HTR-8/SVneo (cell line): ENCODE data around the gene COL6A1.
"Not testable (repeated sequence)": the region's sequence is repeated elsewhere in the genome, so short reads cannot be mapped to it uniquely, and the experiment has no call there.

Source experiments
- DNase-seq: peaks from one replicate; pipeline ENCODE4 v3.0.0; 2011; ENCODE audit warnings: low spot score, mixed read lengths; ENCODE audit not compliant: insufficient read length
- FAIRE-seq: peaks from 2 replicates; lab custom pipeline; 2011; peaks lifted over from hg19 to GRCh38; lab: Jason Lieb, UNC

The COL6A1 gene

DNA sequence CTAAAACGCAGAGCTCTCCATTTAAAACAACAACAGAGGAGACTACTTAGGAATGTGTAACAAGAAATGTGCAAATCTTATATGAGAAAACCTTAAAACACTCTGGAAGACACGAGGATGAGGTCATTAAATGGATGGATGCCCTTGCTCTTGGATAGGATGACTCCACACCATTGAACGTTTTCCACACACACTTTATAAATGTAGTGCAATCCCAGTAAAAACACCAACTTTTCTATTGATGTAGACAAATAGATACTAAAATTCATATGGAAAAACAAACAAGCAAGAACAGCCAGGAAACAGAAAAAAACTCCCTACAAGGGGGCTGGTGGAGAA is 18.4 kb upstream of the COL6A1 start:
- FAIRE-seq: no peak
- DNase-seq: no peak

DNA sequence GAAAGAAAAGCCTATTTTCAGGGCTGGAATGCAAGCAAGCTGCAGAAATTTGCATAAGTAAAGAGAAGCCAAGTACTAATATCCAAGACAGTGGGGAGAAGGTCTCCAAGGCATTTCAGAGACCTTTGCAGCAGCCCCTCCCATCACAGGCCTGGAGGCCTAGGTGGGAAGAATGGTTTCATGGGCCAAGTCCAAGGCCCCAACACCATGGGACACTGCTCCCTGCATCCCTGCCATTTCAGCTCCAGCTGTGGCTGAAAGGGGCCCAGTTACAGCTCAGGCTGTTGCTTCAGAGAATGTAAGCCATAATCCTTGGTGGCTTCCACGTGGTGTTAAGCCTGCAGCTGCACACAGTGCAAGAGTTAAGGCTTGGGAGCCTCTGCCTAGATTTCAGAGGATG is 16.9 kb upstream of the COL6A1 start:
- DNase-seq (no peak), FAIRE-seq (no peak)

DNA sequence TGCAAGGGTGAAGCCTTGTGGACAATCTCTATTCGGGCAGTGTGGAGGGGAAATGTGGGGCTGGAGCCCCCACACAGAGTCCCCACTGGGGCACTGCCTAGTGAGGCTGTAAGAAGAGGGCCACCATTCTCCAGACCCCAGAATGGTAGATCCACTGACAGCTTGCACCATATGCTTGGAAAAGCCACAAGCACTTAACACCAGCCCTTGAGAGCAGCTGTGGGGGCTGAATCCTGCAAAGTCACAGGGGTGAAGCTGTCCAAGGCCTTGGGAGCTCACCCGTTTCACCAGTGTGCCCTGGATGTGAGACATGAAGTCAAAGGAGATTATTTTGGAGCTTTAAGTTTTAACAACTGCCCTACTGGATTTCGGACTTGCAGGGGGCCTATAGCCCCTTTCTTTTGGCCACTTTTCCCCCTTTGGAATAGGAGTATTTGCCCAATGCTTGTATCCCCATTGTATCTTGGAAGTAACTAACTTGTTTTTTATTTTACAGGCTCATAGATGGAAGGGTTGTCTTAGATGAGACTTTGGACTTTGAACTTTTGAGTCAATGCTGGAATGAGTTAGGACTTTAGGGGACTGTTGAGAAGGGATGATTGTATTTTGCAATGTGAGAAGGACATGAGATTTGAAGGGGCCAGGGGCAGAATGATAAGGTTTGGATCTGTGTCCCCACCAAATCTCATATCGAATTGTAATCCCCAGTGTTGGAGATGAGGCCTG is 16.3 kb upstream of the COL6A1 start:
- FAIRE-seq: no peak
- no peak for DNase-seq

DNA sequence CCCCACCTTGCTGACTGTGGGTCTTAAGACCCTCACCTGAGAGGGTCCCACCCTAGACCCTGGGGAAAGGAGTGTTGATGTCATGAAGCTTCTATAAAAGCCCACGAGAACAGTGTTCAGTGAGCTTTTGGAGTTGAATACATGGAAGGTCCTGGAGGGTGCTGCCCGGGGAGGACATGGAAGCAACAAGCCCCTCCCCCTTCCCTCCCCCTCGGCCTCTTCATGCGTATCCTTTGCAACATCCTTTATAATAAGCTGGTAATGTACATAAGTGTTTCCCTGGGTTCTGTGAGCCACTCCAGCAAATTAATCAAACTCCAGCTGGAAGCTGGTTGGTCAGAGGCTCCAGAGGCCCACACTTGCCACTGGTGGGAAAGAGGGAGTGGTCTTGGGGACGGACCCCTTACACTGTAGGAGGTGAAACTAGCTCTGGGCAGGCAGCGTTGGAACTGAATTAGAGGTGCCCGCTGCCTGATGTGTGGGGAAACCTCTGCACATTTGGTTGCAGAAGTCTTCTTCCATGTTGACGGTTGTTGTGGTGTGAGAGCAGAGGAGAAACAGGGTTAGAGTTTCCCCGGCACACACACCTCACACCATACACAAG is 14.7 kb upstream of the COL6A1 start:
- DNase-seq (no peak), FAIRE-seq (no peak)

DNA sequence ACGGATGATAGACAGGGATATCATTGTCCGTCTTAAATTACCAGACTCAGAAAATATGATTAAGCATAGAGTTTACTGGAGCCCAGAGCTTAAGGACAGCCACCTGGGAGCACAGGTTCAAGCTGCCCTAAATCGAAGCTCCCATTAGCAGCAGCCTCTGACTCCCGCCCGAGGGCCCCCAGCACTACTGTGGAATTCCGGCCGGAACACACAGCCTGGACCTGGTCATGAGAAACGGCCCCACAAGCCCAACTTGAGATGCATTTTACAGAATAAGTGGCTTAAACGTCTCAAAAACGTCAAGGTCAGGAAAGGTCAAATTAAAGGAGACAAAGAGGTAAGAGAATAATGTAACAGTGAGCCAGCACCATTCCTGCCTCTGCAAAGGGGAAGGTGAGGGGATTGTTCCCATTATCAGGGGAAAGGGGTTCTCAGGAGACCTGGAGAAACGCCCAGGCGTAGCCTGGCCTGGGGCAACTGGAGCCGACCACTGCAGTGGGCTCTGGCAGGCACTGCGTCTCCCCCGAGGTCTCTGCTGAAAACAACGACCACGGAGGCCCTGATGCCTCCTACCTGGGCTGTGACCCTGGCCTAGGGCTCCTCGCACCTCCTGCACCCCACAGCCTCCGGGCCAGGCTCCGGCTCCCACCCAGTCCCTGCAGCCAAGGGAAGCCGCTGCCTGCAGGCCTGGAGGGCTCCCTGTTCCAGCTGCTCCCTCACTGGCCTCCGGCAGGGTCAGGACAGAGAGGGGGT is 11.5 kb upstream of the COL6A1 start:
- FAIRE-seq (no peak), DNase-seq (no peak)

DNA sequence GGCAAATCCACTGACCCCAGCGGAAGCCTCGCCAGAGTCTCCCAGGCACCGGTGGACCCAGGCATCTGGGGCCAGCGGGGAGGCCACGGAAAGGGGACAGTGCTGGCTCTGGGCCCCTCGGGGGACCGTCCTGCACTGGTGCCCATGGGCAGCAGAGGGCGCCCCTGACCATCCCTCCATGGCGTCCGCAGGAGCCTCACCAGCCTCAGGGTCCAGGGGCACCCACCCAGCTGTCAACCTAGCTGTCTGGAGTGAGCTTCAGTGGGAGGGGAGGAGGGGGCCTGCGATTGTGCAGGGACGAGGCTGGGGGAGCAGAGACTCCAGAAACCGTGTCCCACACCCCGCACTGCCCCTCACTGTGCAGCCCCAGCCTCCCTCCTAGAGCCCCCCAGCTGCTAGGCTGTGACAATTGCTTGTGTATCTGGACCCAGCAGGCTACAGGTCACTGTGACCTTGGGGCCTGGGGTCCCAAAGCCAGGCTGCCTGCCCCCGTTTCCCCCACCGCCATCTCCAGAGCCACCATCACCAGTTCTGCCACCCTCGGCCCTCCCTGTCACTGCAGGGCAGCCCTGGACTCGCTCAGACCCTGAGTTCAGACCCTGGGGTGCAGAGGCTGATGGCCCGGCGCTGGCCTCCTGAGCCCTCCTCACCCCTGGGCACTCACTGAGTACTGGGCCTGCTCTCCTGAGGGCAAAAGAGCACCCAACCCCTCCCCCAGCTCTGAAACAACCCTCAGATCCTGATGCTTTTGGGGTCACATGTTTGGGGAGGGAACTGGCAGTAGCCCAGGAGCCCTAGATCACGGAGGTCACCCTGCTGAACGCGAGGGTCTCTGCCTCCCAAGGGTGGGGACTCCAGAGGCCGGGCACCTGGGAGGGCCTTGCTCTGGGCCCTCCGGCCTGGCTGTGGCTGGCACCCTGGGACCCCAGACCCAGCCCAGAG is 10.6 kb upstream of the COL6A1 start:
- DNase-seq: peak; percentile 82
- FAIRE-seq: peak; percentile 46

DNA sequence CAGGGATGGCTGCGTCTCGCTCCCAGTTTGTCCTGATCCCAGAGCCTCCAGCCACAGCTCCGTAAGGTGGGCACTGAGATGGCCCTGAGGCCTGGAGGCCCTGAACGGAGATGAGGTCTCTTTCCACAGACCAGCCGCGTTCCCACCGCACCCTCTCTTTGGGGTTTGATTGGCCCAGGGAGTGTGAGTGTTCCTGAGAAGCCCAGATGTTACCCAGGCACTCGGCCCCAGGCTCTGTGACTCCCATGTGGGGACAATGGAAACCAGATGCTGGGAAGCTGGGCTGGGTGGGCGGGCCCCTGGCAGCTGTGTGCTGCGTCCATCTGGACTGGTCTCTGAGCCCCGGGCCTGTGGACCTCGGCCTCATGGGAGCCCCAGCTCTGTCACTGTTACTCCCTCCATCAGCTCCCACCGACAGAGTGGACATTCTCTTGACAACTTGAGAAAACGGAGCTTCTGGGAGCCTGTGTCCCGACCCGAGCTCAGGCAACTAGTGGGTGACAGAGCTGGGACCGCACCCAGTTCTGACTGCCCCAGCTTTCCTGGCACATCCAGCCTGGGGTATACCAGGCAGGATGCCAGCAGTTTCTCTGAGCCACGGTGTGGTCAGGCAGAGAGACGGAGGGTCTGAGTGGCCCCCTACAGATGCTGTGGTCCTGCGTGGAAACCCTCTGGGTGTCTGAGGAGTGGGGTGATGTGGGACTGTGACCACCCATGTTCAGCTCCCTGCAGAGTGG is 9.8 kb upstream of the COL6A1 start:
- DNase-seq: no peak
- no peak for FAIRE-seq

DNA sequence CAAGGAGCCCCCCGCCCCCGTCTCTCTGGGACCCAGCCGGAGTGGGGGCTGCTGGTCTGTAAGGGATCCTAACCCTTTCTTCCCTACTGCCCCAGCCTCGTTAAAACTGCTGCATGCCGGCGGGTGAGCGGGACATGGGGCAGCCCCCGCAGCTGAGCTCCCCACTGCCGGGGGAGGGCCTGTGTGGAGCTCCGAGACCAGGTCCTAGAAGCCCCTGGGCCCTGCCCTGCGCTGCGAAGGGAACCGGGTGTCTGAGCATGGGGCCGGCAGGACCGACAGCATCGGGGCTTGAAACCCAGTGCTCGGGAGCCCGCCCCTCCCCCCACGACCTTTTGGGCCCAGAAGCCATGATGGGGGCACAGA is 9.2 kb upstream of the COL6A1 start:
- no peak for FAIRE-seq
- no peak for DNase-seq

DNA sequence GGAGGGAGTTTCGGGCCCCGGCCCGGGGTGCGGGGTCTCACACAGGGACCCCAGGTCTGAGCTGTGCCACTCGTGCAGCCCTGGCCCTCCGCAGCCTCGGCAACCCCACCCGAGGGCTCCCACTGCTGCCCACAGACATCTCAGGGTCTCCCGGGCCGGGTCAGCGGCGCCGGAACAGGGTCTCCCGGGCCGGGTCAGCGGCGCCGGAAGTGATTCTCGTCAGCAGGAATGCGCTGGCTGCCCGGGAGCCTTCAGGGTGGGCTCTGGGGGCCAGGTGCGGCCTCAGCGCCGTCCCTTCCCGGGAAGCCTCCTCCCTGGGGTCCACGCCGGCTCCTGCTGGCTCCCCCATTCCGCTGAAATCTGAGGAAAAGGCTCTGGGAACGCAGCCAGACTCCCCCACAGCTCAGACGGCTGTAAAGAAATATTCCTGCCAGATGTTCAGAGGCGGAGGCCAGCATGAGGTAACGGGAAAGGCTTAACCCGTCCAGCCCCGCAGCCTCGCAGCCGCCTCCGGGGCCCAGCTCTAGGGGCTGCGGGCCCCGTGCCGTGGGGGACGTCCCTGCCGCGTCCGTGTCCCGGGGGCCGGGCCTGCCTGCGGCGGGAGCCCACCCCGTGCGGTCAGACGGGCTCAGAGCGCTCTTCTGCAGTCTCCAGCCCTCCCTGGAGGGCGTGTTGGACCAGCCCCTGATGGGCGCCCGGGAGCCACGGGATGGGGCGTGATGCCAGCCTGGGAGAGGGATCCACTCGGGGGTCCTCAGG is 8.7 kb upstream of the COL6A1 start:
- FAIRE-seq (no peak), DNase-seq (no peak)

DNA sequence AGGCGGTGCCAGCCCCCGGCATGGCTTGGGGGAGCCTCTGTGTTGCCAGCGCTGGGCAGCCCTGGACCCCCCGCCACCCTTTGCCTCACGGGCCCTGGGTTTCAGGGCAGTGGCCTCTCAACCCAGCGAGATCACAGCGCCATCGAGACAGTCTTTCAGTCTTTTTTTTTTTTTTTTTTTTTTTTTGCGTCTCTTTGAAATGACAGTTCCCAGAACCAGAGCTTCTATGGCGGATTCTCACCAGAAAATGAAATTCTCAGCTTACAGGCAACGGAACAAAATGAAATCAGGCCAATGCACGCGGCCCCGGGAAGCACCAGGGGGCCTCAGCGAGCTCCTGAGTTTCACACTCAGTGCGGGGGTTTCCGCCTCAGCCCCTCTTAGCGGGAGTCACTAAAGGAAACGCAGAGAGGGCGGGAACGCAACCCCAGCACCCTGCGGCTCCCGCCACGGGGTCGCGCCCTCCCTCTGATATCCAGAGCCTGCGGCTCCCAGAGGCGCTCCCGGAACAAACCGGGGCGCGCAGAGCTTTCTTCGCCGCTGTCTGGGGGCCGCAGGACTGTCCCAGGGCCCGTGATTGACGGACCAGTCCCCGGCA is 8.0 kb upstream of the COL6A1 start:
- DNase-seq (peak; percentile 85), FAIRE-seq (peak; percentile 4)

DNA sequence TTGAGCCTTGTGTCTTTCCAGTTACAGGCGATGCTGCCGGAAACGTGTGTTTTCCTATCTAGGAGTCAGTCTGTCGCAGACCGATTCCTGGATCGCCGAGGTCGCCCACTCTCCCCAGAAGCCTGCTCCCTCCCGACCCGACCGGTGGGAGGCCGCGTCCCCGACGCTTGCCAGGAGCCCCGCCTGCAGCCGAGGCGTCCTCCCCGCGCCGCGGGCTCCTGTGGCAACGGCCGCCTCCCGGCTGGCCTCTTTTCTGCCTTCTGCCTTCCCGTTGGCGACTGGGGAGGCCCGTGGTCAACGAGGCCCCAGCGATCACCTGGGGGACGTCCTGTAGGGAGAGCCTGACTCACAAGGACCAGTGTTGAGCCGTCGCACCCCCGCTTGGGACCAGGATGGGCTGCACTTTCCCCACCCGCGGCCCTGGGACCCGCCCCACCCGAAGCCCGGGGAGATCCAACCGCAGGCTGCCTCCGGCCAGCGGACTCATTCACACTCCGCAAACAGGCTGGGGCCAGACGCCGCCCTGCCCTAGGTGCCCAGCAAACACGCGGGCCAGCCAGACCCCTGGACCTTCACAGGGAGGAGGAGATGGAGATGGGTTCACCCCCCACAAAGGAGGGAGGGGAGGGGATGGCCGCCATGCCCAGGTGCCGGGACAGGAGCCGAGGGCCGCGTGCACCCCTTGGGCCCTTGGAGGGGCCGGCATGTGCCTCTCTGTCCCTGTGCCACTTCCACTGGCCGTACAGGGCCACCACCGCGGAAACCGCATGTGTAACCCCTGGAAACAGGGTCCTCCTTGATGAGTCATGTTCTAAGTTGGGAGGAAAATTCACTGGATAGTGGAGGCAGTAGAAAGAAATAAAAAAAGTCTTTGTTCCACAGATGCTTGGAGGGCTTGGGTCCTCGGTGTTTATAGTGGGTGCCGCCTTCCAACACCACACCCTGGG is 7.2 kb upstream of the COL6A1 start:
- peak; percentile 79 for FAIRE-seq
- DNase-seq: peak; percentile 64

DNA sequence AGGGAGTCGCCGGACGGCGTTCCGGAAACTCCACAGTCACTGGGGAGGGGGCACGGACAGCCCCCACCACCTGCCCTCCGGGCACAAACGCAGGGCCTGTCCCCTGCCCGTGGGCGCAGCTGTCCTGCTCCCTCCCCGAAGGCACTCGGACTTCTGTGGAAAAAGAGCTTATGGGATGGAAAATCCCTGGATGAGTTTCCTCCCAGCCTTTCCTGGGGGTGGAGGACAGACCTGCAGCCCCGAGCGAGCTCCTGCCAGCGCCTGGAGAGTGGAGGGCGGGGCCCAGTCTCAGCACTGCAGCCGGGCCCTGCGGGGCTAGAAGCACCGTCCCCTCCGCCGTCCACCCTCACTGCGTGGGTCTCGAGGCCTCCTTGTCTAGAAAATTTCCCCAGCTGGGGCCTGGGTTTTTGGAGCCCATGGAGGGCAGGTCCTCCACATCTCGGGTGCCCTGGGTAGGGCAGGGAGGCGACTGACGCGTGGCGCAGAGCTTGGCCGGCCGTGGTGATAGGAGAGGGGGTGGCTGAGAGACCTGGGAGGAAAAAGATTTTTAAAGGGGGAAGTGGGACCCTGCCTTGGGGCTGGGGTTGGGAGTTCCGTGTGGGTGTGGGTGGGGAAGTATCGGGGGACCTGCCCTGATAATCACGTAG is 6.4 kb upstream of the COL6A1 start:
- no peak for DNase-seq
- FAIRE-seq: peak; percentile 4

DNA sequence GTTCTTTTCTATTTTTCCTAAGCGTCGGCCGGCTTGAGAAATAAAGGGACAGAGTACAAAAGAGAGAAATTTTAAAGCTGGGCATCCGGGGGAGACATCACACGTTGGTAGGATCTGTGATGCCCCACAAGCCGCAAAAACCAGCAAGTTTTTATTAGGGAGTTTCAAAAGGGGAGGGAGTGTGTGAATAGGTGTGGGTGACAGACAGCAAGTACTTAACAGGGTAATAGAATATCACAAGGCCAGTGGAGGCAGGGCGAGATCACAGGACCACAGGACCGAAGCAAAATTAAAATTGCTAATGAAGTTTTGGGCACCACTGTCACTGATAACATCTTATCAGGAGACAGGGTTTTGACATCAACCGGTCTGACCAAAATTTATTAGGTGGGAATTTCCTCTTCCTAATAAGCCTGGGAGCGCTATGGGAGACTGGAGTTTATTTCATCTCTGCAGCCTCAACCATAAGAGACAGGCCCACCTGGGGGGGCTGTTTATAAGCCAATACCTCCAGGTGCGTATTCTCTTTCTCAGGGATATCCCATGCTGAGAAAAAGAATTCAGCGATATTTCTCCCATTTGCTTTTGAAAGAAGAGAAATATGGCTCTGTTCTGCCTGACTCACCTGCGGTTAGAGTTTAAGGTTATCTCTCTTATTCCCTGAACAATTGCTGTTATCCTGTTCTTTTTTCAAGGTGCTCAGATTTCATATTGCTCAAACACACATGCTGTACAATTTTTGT is 5.7 kb upstream of the COL6A1 start:
- FAIRE-seq, DNase-seq: not testable (repeated sequence)

DNA sequence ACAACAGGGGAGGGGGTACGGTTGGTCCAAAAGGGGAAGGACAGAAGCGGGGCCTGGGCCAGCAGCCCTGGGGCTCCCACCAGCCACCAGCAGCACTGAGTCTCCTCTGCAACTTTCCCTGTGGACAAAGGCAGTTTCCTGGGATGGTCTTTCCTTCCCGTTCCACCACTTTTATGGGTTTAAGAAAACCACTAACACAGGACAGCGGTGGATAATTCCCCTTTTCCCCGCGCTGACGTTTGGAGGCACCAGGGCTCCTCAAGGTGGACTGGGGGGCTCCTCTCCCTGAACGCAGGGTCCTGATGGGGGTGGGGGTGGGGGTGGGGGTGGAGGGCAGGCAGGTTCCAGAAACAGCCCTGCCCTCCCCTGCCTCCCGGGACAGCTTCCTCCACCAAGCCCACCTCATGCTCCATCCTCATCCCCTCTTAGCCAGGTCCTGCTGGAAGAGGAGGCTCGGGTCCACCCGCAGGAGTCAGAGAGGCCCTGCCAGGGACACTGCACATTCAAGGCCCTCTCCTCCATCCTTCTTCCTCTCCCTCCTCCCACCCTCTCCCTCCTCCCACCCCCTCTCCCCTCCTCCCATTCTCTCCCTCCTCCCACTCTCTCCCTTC is 4.8 kb upstream of the COL6A1 start:
- FAIRE-seq (no peak), DNase-seq (no peak)

DNA sequence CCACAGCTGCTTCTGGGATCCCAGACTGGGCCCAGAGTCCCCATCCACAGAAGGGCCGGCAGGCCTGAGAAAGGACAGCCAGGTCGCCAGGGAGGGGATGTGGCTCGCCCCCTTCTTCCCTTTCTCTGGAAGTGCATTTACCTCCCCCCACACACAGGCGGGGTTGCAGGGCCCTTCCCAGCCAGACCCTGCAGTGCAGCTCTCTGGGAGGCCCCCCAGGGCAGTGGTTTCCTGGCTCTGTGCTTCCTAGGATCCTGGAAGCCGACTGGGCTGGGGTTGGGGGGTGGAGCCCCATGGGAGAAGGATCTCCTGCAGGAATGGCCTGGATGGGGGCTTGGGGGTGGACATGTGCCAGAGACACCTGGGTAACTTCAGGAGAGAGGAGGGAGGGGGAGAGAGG is 4.2 kb upstream of the COL6A1 start:
- DNase-seq (no peak), FAIRE-seq (no peak)

DNA sequence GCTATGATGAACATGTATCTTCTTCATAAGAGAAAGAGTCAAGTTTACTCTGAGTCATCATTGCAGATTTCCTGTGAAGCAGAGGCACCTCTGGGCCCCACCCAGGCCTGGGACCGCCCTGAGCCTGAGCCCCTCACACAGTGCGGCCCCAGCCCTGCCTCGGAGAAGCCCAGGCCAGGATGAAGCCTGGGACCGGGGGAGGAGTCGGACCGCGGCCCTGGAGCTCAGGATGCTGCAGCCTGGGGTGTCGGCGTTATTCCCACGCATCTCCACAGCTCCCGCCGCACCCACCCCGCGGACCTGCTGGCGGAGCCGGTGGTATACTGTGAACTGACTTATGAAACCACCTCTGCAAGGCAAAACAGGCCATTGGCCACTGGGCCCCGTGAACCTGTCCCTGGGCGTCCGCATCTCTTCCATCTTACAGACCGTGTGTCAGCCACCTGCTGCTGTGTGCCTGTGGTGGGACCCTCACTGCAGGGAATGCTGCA is 2.4 kb upstream of the COL6A1 start:
- DNase-seq (no peak), FAIRE-seq (no peak)
